Hindlimb muscle (tissue), 1 donor: ENCODE data around the gene AP3M1. TPM values are rescaled to one million over a fixed set of nuclear protein-coding genes. Genes with fewer than 3 reads are reported as not detected.
A peak's percentile ranks its signal among the peaks of the same experiment; 100 is the strongest.

Experiments
- DNase-seq: peaks from one replicate; pipeline ENCODE4 v3.0.0-alpha.2; 2013
- polyA plus RNA-seq: library from polyadenylated mRNA; unstranded; fragments of 120-200 nt; gene quantifications from one replicate; pipeline ENCODE4 v1.2.1, GENCODE V29; 2013; ENCODE audit not compliant: insufficient read length

The AP3M1 gene
- polyA plus RNA-seq, 1 donor = 36.6 TPM

DNA sequence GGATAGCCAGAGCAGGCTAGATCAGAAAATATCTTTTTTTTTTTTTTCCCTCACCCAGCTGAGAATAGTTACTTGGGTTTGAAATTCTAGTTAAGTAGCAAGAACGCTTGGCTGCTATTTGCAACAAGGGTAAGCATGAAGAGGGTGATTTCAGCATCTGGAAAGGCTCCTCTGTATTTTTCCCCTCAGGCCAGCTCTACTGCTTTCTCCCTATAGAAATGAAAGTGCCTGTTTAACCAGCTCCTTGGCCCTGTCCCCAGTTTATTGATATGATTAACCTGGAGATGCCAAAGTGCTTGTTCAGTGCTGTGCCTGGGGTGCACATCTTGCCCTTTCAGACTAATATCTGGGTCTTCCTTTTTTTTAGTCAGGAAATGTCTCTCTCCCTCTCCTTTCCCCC, 37.1 kb downstream of the AP3M1 start:
- DNase-seq = no peak

DNA sequence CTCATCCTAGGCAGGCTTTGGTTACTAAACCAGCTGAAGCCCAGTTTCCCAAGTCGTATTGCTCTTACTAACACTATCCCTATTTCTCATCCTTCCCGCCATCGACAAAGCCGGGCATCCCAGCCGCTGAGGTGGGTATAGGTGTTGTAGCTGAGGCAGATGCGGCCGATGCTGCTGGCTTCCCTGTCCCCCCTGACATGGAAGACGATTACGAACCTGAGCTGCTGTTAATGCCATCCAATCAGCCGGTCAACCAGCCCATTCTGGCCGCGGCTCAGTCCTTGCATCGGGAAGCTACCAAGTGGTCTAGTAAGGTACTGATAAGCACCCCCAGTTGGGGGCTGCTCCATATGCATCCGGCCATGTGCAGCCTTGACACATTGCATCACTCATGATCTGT, 38.8 kb downstream of the AP3M1 start:
- DNase-seq = no peak

GRCh38 chr10:74110120-74110519, 40.5 kb downstream of the AP3M1 start:
- no peak for DNase-seq

DNA sequence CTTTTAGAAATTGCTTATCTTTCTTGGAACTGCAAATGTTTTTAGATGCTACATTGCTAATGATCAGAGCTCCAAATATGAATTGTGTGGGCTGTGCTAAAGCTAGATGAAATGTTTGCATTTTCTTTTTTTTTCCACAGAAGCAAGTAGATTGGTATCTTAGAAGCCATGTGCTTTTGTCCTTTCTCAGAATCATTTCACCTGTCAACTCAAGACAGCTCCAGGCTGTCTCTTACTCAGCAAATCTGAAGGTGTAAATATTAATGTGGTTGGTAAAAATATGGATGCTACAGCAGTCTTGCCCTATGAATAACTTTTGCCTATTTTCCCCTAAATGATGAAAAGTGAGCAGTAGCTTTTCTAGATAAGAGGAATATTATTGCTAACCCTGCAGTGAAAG, 41.2 kb downstream of the AP3M1 start:
- DNase-seq = no peak

GRCh38 chr10:74107391-74107790, 43.2 kb downstream of the AP3M1 start:
- no peak for DNase-seq

DNA sequence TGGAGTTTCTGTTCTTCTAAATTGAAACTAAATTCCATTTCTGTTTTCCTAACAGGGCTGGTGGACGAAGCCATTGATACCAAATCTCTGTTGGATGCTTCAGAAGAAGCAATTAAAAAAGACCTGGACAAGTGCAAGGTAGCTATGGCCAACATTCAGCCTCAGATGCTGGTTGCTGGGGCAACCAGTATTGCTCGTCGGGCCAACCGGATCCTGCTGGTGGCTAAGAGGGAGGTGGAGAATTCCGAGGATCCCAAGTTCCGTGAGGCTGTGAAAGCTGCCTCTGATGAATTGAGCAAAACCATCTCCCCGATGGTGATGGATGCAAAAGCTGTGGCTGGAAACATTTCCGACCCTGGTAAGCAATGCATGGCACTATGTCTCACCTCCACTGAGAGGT, 45.6 kb downstream of the AP3M1 start:
- DNase-seq = no peak

DNA sequence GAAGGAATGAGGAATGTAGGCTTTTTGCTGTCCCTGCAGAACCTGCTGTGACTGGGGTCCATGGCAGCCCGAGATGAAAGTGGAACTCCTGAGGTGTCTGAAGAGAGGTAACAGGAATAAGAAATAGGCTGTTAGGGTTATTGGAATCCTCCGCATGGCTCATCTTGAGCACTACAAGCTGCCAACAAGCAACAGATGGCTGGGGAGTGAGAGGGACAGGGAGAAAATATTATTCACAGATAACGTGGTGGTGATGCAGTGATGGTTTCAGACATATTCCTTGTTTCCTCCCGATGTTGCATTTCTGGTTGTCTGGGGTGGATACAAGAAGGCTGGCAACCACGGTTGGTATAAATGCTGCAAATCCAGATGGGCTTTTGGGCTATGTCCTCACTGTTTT, 46.1 kb downstream of the AP3M1 start:
- no peak for DNase-seq

GRCh38 chr10:74103560-74104258, 46.9 kb downstream of the AP3M1 start:
- DNase-seq = no peak

GRCh38 chr10:74099836-74100235, 50.8 kb downstream of the AP3M1 start:
- no peak for DNase-seq

GRCh38 chr10:74099420-74099819, 51.2 kb downstream of the AP3M1 start:
- no peak for DNase-seq

DNA sequence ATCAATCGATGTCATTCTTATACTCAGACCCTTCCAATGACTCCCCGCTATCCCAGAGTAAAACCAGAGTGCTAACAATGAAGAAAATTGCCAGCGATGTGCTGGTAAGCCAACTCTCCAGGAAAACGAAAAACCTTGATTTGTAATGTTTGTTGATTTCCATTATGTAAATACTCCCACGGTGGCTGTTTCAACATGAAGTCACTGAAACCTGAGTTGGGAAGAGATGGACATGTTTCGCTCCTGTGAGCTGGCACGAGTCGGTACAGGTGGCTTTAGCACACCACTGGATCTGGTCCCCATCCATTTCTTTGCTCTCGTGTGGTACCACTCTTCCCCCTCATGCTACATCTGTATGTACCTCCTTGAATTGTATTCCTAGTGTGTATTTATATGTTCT, 52.9 kb downstream of the AP3M1 start:
- DNase-seq = no peak

DNA sequence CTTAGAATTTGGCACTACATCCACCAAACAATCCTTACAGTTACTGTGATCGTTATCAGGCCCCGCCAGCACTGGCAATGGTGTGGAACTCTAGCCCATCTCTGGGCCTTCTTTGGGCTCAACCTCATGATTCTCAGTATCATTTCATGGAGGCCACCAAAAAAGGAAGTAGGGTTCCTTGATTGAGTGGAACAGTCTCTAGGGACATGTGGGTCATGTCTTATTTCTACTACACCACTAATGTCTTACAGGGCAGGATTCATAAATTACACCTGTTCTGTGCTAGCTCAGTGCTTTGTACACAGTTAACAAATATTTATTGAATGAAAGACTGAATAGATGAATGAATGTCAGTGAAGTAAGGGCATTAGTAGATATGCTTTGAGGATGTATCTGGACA, 53.9 kb downstream of the AP3M1 start:
- DNase-seq = no peak

- no peak for DNase-seq
Measured at GRCh38 chr10:74094231-74094630, 56.4 kb downstream of the AP3M1 start.

DNA sequence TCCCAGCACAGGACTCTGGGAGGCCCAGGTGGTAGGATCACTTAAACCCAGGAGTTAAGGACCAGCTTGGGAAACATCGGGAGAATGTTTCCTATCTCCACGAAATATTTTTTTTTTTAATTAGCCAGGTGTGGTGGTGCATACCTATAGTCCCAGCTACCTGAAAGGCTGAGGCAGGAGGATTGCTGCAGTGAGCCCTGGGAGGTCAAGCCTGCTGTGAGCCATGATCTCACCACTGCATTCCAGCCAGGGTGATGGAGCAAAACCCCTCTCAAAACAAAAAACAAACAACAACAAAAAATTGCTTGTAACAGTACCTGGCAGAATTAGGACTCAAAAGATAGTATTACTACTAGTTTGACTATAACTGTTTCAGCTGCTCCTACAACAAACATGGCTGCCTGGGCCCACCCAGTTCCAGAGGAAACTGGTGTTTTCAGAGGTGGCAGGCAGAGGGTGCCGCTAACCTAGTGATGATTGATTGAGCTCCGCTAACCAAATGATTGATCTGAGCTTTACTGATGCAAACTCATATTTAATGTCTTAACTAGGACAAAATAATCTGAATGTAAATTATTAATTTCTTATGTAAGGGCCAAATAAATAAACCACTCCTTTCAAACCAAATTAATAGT, 57.0 kb downstream of the AP3M1 start:
- DNase-seq = no peak

DNA sequence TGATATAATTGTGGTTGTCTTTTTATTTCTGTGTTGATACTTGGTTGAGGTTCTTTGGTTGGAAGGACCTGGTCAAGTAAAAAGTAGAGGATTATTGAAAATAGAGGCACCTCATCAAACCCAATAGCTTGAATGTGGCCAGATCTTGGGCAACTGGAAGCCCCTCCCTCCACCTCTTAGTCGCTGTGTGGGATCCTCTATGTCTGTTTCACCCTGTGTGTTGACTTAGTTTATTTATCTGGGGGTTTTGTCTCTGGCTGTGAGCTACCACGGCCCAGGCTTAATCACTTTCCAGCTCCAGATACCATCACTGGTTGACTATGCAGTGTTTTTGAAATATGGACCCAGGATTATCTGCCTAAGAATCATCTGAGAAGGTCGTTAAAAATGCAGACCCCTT, 58.3 kb downstream of the AP3M1 start:
- no peak for DNase-seq

GRCh38 chr10:74088722-74089121, 61.9 kb downstream of the AP3M1 start:
- DNase-seq = peak; percentile 6

DNA sequence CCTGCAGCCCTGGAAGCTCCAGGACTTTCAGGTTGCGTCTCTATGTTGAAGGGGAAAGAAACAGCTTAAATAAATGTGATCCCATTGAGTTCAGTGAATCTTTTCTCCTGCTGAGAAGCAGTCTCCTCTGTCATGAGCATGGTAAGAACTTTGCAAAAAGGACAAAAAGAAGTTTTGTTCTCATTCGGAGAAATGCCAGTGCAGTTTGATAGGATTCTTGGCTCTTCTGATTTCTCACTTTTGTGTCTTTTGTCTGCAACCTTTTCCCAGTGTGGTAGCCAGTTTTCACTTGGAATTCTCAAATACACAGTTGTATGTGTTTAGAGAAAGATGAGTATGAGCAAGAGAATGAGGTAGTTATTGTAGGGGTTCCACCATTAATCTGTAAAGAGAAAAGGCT, 64.3 kb downstream of the AP3M1 start:
- DNase-seq = no peak

DNA sequence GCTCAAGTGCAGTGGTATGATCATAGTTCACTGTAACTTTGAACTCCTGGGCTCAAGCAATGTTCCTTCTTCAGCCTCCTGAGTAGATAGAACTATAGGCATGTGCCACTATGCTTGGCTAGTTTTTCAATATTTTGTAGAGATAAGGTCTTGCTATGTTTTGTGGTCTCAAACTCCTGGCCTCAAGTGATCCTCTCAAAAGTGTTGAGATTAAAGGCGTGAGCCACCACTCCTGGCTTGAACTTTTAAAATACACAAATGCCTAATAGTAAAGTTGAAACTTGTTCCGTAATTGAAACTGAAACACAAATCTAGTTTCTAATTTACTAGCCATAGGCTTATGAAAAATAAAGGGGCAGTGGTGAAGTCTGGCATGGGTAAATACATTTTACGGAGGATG, 65.7 kb downstream of the AP3M1 start:
- no peak for DNase-seq

- no peak for DNase-seq
Measured at GRCh38 chr10:74083304-74083703, 67.3 kb downstream of the AP3M1 start.

DNA sequence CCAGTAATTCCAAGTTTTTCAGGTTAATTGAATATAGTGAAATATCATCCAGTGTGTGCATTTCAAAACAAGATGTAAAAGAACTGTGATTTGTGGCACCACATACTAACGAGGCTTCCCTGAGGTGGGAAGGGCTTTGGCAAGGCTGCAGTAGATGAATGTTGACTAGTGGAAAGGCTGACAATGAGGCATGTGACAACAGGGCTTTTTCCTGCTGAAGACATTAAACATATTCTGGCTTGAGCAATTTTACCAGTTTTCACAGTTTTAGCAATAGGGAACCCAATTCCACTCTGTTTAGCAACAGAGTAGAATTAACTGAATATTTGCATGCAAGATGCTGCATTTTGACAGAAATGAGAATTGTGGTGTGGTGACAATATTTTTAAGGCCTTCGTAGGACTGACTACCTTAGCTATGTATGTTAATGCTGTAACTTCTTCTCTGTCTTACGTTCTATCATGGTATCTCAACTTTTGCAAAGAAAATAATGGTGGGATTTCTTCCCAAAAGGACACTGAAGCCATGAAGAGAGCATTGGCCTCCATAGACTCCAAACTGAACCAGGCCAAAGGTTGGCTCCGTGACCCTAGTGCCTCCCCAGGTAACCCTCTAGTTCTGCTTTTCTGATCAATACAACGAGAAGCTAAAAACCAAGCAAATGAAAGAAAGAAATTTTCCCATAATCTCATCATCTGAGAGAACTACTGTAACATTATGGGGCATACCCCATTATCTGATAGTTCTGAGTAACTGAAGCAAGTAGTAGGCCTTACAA, 68.5 kb downstream of the AP3M1 start:
- DNase-seq = no peak

DNA sequence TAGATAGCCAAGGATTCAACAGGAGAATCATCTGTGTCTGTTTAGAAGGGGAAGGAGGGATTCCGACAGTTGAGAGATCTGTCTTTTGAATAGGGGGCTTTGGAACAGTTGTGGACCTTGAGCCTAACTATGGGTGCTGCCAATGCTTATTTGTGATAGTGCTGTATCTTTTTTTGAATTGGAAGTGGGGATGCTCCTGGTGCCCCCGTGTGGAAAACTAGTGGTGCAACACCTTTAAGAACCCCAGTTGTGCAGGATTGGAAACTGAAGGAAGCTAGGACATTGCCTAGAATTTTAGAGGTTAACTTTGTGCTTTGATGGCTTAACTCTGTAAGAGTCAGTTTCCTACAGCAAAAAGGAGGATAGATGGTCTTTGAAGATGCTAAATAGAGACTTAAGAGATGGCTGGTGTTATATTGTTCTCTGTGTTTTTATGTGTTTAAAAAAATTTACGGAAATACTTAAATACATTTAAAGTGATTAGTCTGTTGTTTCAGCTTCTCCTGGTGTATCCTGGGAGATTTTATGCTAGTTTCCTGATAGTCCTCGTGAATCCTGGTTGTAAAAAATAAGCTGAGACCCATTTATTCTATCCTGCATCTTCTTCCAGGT, 69.3 kb downstream of the AP3M1 start:
- DNase-seq = peak; percentile 47

- no peak for DNase-seq
Measured at GRCh38 chr10:74079936-74080590, 70.6 kb downstream of the AP3M1 start.
